Activated naive CD8-positive, alpha-beta T cell treated with anti-CD3 and anti-CD28 coated beads for 36 hours (primary cell): ENCODE measurements around the gene PUSL1. TPM values are rescaled to one million over a fixed set of nuclear protein-coding genes. Genes with fewer than 3 reads are reported as not detected.
A peak's percentile ranks its signal among the peaks of the same experiment; 100 is the strongest.

Experiments used
- DNase-seq: peaks from one replicate; pipeline ENCODE4 v3.0.0; 2021
- H3K27ac Mint-ChIP-seq: one replicate; pipeline ENCODE4 v1.8.0; 2022; ENCODE audit warnings: mild to moderate bottlenecking, moderate library complexity, mixed read lengths
- H3K27me3 Mint-ChIP-seq: one replicate; pipeline ENCODE4 v1.8.0; 2022; ENCODE audit warnings: mild to moderate bottlenecking, mixed read lengths
- H3K36me3 Mint-ChIP-seq: one replicate; pipeline ENCODE4 v1.8.0; 2021; ENCODE audit warnings: mild to moderate bottlenecking, mixed read lengths
- H3K4me1 Mint-ChIP-seq: one replicate; pipeline ENCODE4 v1.8.0; 2021; ENCODE audit warnings: mixed read lengths
- H3K4me3 Mint-ChIP-seq: one replicate; pipeline ENCODE4 v1.8.0; 2022; ENCODE audit warnings: mild to moderate bottlenecking, moderate library complexity, mixed read lengths
- H3K9me3 Mint-ChIP-seq: one replicate; pipeline ENCODE4 v1.8.0; 2022; ENCODE audit warnings: mixed read lengths
- total RNA-seq, 2 experiments: library from RNA; stranded (reverse); gene quantifications; one replicate each; pipeline ENCODE4 v1.2.3, GENCODE V29; 2021

PUSL1 gene, protein sequence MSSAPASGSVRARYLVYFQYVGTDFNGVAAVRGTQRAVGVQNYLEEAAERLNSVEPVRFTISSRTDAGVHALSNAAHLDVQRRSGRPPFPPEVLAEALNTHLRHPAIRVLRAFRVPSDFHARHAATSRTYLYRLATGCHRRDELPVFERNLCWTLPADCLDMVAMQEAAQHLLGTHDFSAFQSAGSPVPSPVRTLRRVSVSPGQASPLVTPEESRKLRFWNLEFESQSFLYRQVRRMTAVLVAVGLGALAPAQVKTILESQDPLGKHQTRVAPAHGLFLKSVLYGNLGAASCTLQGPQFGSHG
- total RNA-seq = 10 to 100 TPM; 29.6 to 30.0 TPM

DNA sequence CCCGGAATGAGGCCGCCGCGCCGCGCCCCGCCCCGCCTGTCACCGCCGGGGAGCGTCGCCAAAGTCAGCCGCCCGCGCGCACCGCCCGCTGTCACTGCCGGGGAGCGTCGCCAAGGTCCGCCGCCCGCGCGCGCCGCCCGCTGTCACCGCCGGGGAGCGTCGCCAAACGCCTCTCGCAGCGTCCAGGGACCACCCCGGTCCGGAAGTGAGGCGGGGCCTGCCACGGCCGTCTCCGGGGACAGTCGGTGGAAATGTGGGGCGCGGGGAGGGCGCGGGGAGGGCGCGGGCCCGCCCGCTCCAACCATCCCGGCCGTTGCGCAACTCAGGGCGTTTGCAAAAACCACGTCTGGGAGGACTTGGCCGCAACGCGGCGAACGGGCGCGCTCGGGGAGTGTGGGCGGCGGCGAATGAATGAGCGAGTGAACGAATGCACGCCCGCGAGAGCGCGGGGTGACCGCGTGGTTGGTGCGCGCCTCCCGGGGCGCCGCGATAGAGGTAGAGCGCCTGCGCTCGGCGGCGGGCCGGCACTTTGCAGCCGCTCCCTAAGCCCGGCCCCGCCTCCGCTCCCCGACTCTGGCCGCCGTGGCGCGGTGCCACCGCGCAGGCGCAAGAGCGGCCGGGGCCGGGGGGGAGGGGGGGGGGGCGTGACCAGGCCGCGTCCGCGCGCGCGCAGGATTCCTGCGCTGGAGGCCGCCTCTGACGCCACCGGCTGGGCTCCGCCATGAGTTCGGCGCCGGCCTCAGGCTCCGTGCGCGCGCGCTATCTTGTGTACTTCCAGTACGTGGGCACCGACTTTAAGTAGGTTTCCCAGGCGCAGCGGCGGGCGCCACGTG, at the start of gene PUSL1, which contains the start of gene ACAP3:
PUSL1 (plus strand) TSS at position 675 of the 833 bp plus-strand sequence; CDS start at position 722, 47 bp downstream.
ACAP3 (minus strand) TSS at position 8 of the 833 bp plus-strand sequence. CDS start 115 bp downstream, outside the sequence.
- no peaks in the 10 kb centered on the region for H3K9me3 Mint-ChIP-seq
- H3K27ac Mint-ChIP-seq = peak within 1 kb of the TSS; percentile 86
- no peaks in the 10 kb centered on the region for H3K27me3 Mint-ChIP-seq
- peaks cover 20% of the 10 kb centered on the region for H3K4me1 Mint-ChIP-seq
- peak; percentile 94 for DNase-seq
- H3K4me3 Mint-ChIP-seq = peak within 1 kb of the TSS; percentile 85
- H3K36me3 Mint-ChIP-seq = no peaks in the 10 kb centered on the region

DNA sequence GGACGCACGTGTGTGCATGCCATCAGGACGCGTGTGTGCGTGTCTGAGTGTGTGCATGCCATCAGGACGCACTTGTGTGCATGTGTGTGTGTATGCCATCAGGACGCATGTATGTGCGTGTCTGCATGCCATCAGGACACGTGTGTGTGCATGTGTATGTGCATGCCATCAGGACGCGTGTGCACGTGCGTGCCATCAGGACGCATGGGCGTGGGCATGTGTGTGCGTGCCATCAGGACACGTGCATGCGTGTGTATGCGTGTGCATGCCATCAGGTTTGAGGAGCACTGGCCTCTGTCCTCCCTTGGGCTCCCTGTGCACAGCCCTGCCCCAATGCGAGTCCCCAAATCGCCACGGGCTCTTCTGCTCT, 49.3 kb upstream of the PUSL1 start:
- no peak for DNase-seq
- Mint-ChIP-seq H3K27me3 (no peaks in the 10 kb centered on the region), H3K27ac (no peak overlapping the region), H3K36me3 (peaks cover 26% of the 10 kb centered on the region), H3K4me1 (peaks cover 5% of the 10 kb centered on the region), H3K9me3 (no peaks in the 10 kb centered on the region), H3K4me3 (no peak overlapping the region)

DNA sequence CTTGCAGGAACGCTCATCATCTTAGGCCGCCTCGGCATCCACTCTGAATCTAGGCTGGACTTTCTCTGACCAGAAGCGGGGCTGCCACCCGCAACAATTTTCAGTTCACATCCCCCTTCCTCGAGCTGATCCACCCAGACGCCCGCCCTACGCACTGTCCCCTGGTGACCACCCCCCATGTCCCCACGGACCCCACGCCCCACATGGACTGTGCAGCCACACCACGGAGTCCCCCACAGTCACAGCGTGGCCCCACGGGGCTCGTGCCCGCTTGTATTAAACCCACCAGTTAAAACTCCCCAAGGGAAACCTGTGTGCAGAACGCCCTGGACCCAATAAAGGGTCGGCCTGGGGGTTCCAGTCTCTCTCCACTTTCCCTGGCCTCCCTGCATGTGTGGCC, 48.9 kb upstream of the PUSL1 start:
- no peak for DNase-seq
- peaks cover 29% of the 10 kb centered on the region for H3K36me3 Mint-ChIP-seq
- H3K9me3 Mint-ChIP-seq = no peaks in the 10 kb centered on the region
- peak overlapping the region; percentile 63 for H3K27ac Mint-ChIP-seq
- no peak overlapping the region for H3K4me3 Mint-ChIP-seq
- H3K27me3 Mint-ChIP-seq = no peaks in the 10 kb centered on the region
- peaks cover 5% of the 10 kb centered on the region for H3K4me1 Mint-ChIP-seq

DNA sequence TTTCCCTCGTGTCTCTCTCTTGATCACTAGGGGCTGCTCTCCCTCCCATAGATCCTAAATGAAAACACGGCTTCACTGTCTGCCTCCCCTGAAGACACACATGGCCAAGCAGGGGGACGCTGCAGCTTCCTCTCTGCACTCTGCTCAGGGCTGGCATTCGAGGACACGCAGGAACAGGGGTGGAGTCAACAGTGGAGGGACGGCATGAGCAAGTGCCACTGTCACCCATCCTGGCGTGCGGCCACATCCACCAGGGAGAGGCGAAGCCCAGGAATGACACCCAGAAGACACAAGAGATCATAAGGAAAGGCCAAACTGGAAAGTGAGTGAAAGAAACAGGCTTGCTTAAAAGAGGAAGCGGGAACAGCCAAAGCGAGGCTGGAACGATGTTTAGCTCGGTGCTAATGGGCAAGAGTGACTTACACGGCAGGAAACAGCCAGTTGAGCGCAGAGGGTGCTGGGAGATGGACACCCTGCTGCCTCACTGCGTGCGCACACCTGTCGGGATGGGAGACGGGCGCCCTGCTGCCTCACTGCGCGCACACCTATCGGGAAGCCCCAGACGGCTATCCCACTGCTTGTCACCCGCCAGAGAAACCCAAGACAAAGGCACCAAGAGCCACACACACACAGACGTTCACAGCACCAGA, 48.3 kb upstream of the PUSL1 start:
- H3K27me3 Mint-ChIP-seq = no peaks in the 10 kb centered on the region
- H3K4me1 Mint-ChIP-seq = peaks cover 5% of the 10 kb centered on the region
- no peaks in the 10 kb centered on the region for H3K9me3 Mint-ChIP-seq
- H3K36me3 Mint-ChIP-seq = peaks cover 29% of the 10 kb centered on the region
- DNase-seq = no peak
- H3K4me3 Mint-ChIP-seq = no peak overlapping the region
- peak overlapping the region; percentile 63 for H3K27ac Mint-ChIP-seq

DNA sequence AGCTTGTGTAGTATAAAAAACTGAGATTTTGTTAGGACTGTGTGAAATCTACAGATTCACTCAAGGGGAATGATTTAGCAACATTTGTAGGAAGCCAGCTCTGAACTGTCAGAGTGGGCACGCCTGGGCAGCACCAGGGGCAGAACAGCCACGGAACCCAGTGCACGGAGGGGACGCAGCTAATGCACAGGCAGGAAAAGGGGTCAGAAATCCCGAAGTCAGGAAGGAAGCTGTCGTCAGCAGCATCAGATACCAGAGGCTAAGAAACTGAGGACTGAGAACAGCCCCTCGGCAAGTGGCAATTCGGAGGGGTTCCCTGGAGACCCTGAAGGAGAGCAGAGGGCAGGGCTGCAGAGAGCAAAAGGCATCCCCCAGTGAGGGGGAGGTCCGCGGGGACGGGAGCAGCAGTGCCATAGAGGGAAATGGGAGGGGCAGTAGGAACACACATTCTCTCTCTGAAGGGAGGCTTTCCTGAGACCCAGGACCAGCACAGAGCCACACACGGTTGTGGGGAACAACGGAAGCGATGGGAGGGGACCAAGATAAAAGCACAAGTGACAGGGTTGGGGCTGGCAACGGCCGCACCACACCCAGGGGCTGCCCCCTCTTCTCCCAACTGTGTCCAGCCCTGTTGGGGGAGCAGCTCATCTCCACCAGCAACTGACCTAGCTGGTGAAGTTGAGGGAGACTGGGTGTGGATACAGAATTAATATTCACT, 47.4 kb upstream of the PUSL1 start:
- Mint-ChIP-seq H3K4me3 (no peak overlapping the region), H3K4me1 (peaks cover 5% of the 10 kb centered on the region), H3K27ac (peak overlapping the region; percentile 34), H3K27me3 (no peaks in the 10 kb centered on the region), H3K36me3 (peaks cover 32% of the 10 kb centered on the region), H3K9me3 (no peaks in the 10 kb centered on the region)
- DNase-seq = no peak

DNA sequence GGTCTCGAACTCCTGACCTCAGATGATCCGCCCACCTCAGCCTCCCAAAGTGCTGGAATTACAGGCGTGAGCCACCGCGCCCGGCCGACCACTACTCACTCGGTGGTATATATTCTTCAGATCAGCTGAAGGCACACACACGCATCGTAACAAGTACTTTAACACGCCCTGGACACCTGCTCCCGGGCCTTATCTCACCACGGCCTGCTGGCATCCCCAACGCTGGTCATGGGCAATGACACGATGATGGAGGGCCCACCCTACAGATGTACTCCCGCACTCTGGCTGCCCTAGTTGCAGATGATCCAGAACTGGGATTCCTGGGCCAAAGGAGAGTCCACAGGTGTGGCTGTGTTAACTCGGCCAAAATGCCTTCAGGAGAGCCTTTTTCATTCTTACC, 46.3 kb upstream of the PUSL1 start:
- Mint-ChIP-seq H3K9me3 (no peaks in the 10 kb centered on the region), H3K4me3 (no peak overlapping the region), H3K4me1 (peaks cover 5% of the 10 kb centered on the region), H3K36me3 (peaks cover 37% of the 10 kb centered on the region), H3K27me3 (no peaks in the 10 kb centered on the region), H3K27ac (no peak overlapping the region)
- DNase-seq = no peak

DNA sequence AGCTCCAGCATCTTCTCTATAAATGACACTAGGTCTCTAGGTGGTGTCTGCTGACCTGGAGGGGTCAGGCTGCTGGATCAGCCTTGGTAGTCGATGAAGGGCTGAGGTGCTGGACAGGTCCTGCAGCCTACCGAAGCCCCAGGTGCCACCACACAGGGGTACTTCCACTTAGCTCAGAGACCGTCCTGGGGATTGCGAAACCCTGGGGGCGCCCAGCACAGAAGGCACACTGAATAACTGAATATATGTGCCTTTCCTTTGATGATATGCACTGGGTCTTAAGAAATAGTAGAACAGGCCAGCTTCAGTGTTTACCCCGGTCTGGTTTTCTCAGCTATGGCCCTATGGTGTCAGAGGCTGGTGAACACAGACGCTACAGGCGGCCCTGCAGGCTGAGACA, 45.6 kb upstream of the PUSL1 start:
- Mint-ChIP-seq H3K27me3 (no peaks in the 10 kb centered on the region), H3K9me3 (no peaks in the 10 kb centered on the region), H3K27ac (peak overlapping the region; percentile 29), H3K4me3 (no peak overlapping the region), H3K36me3 (peaks cover 36% of the 10 kb centered on the region), H3K4me1 (peaks cover 5% of the 10 kb centered on the region)
- no peak for DNase-seq

DNA sequence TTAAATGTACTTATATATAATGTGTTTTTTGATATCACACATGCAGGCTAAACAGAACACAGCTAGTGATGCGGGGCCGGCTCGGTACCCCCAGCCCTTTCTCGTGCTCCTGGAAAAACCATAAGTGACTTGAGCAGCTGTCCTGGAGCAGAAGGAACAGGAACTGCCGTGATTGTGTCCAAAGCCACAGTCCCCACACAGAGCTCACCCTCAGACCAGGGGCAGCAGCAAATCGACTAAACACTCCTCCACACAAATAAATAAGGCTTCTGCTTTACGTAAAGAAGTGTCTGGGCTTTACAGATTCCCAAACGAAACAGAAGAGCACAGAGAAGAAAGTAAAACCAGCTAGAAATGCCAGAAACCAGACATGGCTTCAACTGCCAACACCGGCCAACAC, 44.4 kb upstream of the PUSL1 start:
- Mint-ChIP-seq H3K27me3 (no peaks in the 10 kb centered on the region), H3K4me3 (no peak overlapping the region), H3K9me3 (no peaks in the 10 kb centered on the region), H3K27ac (no peak overlapping the region), H3K4me1 (peaks cover 5% of the 10 kb centered on the region), H3K36me3 (peaks cover 37% of the 10 kb centered on the region)
- no peak for DNase-seq

DNA sequence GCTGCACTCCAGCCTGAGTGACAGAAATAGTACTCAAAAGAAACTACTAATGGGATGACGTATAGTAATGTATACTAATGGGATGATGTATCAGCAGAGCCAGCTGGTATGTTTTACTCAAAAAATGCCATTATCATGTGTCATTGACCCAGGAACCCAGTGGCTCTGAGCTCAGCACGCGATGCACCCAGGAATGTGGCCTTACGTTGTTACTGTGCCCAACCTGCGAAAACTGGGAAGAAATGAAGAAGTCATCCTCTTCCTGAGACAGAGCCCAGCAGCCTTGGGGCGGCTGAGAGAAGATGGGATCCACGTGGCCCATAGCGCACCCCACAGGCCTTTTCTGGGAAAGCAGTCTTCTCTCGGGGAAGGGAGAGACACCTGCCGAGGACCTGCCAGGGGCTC, 43.5 kb upstream of the PUSL1 start:
- H3K27me3 Mint-ChIP-seq = no peaks in the 10 kb centered on the region
- peaks cover 33% of the 10 kb centered on the region for H3K36me3 Mint-ChIP-seq
- H3K4me3 Mint-ChIP-seq = no peak overlapping the region
- peaks cover 5% of the 10 kb centered on the region for H3K4me1 Mint-ChIP-seq
- H3K9me3 Mint-ChIP-seq = no peaks in the 10 kb centered on the region
- no peak overlapping the region for H3K27ac Mint-ChIP-seq
- no peak for DNase-seq

DNA sequence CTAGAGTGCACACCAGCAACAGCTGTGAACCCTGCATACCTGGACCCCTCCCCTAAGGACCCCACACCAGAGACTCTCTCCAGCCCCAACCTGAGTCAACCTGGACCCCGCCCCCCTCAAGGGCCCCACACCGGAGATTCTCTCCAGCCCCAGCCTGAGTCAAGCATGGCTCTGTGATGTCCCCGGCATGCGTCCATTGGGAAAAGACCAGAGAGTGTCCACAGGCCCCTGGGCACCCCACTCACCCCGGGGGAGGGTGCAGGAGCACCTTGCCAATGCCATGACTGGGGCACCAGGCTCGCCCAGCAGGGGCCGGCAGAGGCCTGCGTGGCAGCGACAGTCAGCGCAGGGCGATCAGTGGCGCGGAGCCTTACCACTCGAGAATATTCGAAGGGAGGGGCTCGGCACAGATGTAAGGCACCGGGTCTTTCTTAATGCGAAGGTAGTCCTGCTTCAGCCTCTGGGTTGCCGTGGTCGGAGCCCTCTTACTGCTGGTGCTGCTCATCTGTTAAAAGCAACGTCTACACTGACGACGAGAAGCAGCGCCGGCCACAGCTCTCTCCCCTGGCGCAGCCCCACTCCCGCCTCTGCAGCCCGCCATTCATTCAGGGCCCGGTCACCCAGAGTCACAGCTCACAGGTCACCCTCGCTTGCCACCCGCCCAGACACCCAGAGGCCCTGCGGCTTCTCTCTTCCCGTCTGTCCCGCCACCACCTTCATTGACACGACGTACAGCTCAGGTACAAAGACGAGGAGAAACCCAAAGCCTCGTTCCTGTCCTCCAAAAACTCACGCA, 40.7 kb upstream of the PUSL1 start:
- no peaks in the 10 kb centered on the region for H3K9me3 Mint-ChIP-seq
- DNase-seq = no peak
- no peak overlapping the region for H3K4me3 Mint-ChIP-seq
- H3K36me3 Mint-ChIP-seq = peaks cover 44% of the 10 kb centered on the region
- no peaks in the 10 kb centered on the region for H3K27me3 Mint-ChIP-seq
- H3K27ac Mint-ChIP-seq = no peak overlapping the region
- peaks cover 29% of the 10 kb centered on the region for H3K4me1 Mint-ChIP-seq

DNA sequence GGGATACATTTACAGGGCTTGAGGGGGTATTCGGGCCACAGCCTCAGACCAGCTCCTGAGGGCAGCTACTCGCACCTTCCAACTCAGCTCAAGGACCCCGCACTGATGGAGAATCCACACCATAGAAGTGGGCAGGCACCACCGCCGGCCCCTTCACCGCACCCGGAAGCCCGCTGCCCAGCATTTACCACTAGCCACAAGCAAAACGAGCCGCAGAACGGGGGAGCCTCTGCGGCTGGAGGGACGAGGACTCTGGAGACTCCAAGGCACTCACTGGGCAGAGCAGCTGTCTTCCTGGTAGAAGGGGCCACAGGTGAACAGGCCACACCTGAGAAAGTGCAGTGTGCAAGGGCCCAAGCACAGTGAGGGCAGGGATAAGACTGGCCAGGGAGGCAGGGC, 40.1 kb upstream of the PUSL1 start:
- Mint-ChIP-seq H3K27me3 (no peaks in the 10 kb centered on the region), H3K4me3 (no peak overlapping the region), H3K9me3 (no peaks in the 10 kb centered on the region), H3K36me3 (peaks cover 46% of the 10 kb centered on the region), H3K4me1 (peaks cover 30% of the 10 kb centered on the region), H3K27ac (no peak overlapping the region)
- no peak for DNase-seq

DNA sequence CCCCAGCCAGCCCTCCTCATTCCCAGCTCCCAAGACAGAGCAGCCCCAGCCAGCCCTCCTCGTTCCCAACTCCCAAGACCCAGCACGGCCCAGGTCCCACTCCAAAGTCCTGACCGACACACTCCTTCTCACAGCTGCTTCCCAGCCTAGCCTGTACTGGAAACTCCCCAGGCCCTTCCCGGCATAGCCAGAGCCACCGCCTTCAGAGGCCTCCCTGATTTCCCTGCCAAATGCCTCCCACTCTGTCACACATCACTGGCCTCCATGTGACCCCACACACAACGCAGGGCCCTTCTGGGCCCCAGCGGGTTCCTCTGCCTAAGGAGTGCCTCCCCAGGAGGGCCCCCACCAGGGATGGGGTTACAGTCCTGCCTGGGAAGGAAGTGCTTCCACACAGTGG, 37.6 kb upstream of the PUSL1 start:
- peak overlapping the region; percentile 73 for H3K27ac Mint-ChIP-seq
- H3K27me3 Mint-ChIP-seq = no peaks in the 10 kb centered on the region
- no peak for DNase-seq
- peaks cover 40% of the 10 kb centered on the region for H3K36me3 Mint-ChIP-seq
- H3K9me3 Mint-ChIP-seq = no peaks in the 10 kb centered on the region
- H3K4me1 Mint-ChIP-seq = peaks cover 36% of the 10 kb centered on the region
- peak overlapping the region; percentile 63 for H3K4me3 Mint-ChIP-seq

DNA sequence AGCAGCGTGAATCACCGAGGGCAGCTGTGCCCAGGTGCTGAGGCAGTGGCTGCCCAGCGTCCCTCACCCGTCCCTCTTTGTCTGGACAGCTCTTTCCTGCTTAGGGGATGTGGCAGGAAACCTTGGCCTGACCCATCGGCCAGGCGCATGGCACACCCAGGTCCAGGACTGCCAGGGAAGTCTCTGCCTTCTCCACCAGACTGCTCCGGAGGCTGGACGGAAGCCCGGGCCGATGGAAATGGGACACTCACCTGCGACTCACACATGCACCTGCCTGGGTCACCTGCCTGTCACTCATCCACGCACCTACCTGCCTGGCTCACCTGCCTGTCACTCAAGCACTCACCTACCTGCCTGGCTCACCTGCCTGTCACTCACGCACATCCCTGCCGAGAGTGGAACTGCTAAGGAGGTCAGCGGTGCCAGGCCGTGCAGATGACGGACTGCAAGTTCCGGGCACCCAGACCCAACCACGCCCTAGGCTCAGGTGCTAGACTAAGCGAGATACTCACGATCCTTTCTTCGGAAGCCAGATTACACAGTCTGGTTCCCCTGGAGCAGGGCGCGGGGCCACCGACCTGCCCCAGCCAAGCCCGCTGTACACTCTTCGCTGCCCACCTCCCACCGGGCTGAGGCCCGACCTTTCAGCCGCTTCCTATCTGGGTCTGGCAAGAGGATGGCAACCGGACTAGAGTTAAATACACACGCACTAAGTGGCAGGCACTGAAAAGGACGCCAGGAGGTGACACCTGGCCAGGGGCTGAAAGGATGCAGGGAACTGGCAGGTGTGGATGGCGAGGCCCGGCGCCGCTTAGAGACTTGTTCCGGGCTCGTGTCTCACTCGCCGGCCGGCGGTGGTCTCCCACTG, 35.8 kb upstream of the PUSL1 start:
- peak overlapping the region; percentile 90 for H3K4me3 Mint-ChIP-seq
- H3K9me3 Mint-ChIP-seq = no peaks in the 10 kb centered on the region
- peak overlapping the region; percentile 83 for H3K27ac Mint-ChIP-seq
- peaks cover 36% of the 10 kb centered on the region for H3K4me1 Mint-ChIP-seq
- peaks cover 30% of the 10 kb centered on the region for H3K36me3 Mint-ChIP-seq
- no peak for DNase-seq
- H3K27me3 Mint-ChIP-seq = no peaks in the 10 kb centered on the region
